ENCODE results near the gene KATNAL2. TPM values are rescaled to one million over a fixed set of nuclear protein-coding genes. Genes with fewer than 3 reads are reported as not detected.
A peak's percentile ranks its signal among the peaks of the same experiment; 100 is the strongest.
"Not testable (repeated sequence)": the region's sequence is repeated elsewhere in the genome, so short reads cannot be mapped to it uniquely, and the experiment has no call there.

The KATNAL2 gene
- total RNA-seq, 2 experiments from 2014 or later: 0.58 to 1.3 TPM

- H3K4me1 Mint-ChIP-seq (ENCODE audit: low read depth): no peaks in the 10 kb centered on the region
- no peak overlapping the region for H3K4me3 Mint-ChIP-seq
- TF ChIP-seq CTCF (IDR thresholded peaks at IDR 0.05): peak; percentile 53
- POLR2A ChIA-PET: interaction anchor here (0.6 kb wide), 1 partner anchor 32 kb away, joined by 3 read pairs; the partner anchor contains the start of gene KATNAL2
- no peaks in the 10 kb centered on the region for H3K9me3 Mint-ChIP-seq
- peaks cover 11% of the 10 kb centered on the region for H3K27me3 Mint-ChIP-seq
- DNase-seq (no peak), ATAC-seq (no peak)
- H3K36me3 Mint-ChIP-seq (ENCODE audit: low read depth): no peaks in the 10 kb centered on the region
- intact Hi-C loops (cut with micrococcal nuclease): no loop called here
- H3K27ac Mint-ChIP-seq: no peak overlapping the region
- CTCF ChIA-PET: interaction anchor here (0.8 to 1.2 kb wide), 2 partner anchors 9 to 10 kb away, joined by 4 read pairs; no protein-coding TSS in a partner anchor
Measured at GRCh38 chr18:46950064-46950656, 32.8 kb downstream of the KATNAL2 start.

GRCh38 chr18:46953195-46953594, 35.8 kb downstream of the KATNAL2 start:
- ATAC-seq (no peak), DNase-seq (no peak)
- Mint-ChIP-seq H3K4me3 (no peak overlapping the region), H3K9me3 (no peaks in the 10 kb centered on the region), H3K27ac (no peak overlapping the region), H3K4me1 (ENCODE audit: low read depth) (no peaks in the 10 kb centered on the region), H3K36me3 (ENCODE audit: low read depth) (no peaks in the 10 kb centered on the region), H3K27me3 (peaks cover 9% of the 10 kb centered on the region)
- intact Hi-C loops (cut with micrococcal nuclease): no loop called here
- ChIA-PET POLR2A (no interaction called here), CTCF (no interaction called here)
- TF ChIP-seq CTCF (IDR thresholded peaks at IDR 0.05): no peak

GRCh38 chr18:46958209-46958608, 40.8 kb downstream of the KATNAL2 start:
- Mint-ChIP-seq H3K27me3 (no peaks in the 10 kb centered on the region), H3K4me3 (no peak overlapping the region), H3K27ac (no peak overlapping the region), H3K9me3 (peaks cover 5% of the 10 kb centered on the region), H3K4me1 (ENCODE audit: low read depth) (no peaks in the 10 kb centered on the region), H3K36me3 (ENCODE audit: low read depth) (no peaks in the 10 kb centered on the region)
- TF ChIP-seq CTCF (IDR thresholded peaks at IDR 0.05): no peak
- POLR2A ChIA-PET: no interaction called here
- intact Hi-C loops (cut with micrococcal nuclease): no loop called here
- DNase-seq (no peak), ATAC-seq (no peak)
- CTCF ChIA-PET: interaction anchor here (0.6 to 1.0 kb wide), 2 partner anchors 7 to 251 kb away, joined by 3 to 4 read pairs; no protein-coding TSS in a partner anchor

GRCh38 chr18:46963656-46964578, 46.5 kb downstream of the KATNAL2 start:
- H3K36me3 Mint-ChIP-seq (ENCODE audit: low read depth); H3K27me3 Mint-ChIP-seq; H3K4me3 Mint-ChIP-seq; intact Hi-C loops (cut with micrococcal nuclease); H3K27ac Mint-ChIP-seq; DNase-seq; H3K4me1 Mint-ChIP-seq (ENCODE audit: low read depth); POLR2A ChIA-PET; ATAC-seq; CTCF ChIA-PET: not testable (repeated sequence)
- H3K9me3 Mint-ChIP-seq: peaks cover 13% of the 10 kb centered on the region

- H3K36me3 Mint-ChIP-seq (ENCODE audit: low read depth); CTCF ChIA-PET; H3K4me3 Mint-ChIP-seq; intact Hi-C loops (cut with micrococcal nuclease); ATAC-seq; H3K27ac Mint-ChIP-seq; POLR2A ChIA-PET; DNase-seq; H3K4me1 Mint-ChIP-seq (ENCODE audit: low read depth); H3K27me3 Mint-ChIP-seq: not testable (repeated sequence)
- H3K9me3 Mint-ChIP-seq: peaks cover 13% of the 10 kb centered on the region
Measured at GRCh38 chr18:46964579-46965293, 47.3 kb downstream of the KATNAL2 start.

GRCh38 chr18:46966266-46966665, 48.9 kb downstream of the KATNAL2 start:
- H3K9me3 Mint-ChIP-seq; H3K27me3 Mint-ChIP-seq; H3K4me1 Mint-ChIP-seq (ENCODE audit: low read depth); intact Hi-C loops (cut with micrococcal nuclease); CTCF ChIA-PET; ATAC-seq; POLR2A ChIA-PET; DNase-seq; H3K4me3 Mint-ChIP-seq; H3K36me3 Mint-ChIP-seq (ENCODE audit: low read depth); H3K27ac Mint-ChIP-seq: not testable (repeated sequence)

- H3K36me3 Mint-ChIP-seq (ENCODE audit: low read depth); ATAC-seq; H3K9me3 Mint-ChIP-seq; H3K27me3 Mint-ChIP-seq; intact Hi-C loops (cut with micrococcal nuclease); POLR2A ChIA-PET; H3K4me1 Mint-ChIP-seq (ENCODE audit: low read depth); DNase-seq; H3K4me3 Mint-ChIP-seq; H3K27ac Mint-ChIP-seq; CTCF ChIA-PET: not testable (repeated sequence)
Measured at GRCh38 chr18:46969551-46969950, 52.1 kb downstream of the KATNAL2 start.

- CTCF ChIA-PET; ATAC-seq; intact Hi-C loops (cut with micrococcal nuclease); H3K4me1 Mint-ChIP-seq (ENCODE audit: low read depth); H3K27ac Mint-ChIP-seq; DNase-seq; POLR2A ChIA-PET; H3K27me3 Mint-ChIP-seq; H3K36me3 Mint-ChIP-seq (ENCODE audit: low read depth); H3K9me3 Mint-ChIP-seq; H3K4me3 Mint-ChIP-seq: not testable (repeated sequence)
Measured at GRCh38 chr18:47019870-47020269, 102.5 kb downstream of the KATNAL2 start.

GRCh38 chr18:47020757-47021156, 103.4 kb downstream of the KATNAL2 start:
- POLR2A ChIA-PET: not testable (repeated sequence)

More at GRCh38 chr18:47020757-47021156, 103.4 kb downstream of the KATNAL2 start:
- DNase-seq; ATAC-seq; intact Hi-C loops (cut with micrococcal nuclease); H3K36me3 Mint-ChIP-seq (ENCODE audit: low read depth); H3K9me3 Mint-ChIP-seq; H3K27me3 Mint-ChIP-seq; H3K27ac Mint-ChIP-seq; CTCF ChIA-PET; H3K4me1 Mint-ChIP-seq (ENCODE audit: low read depth); H3K4me3 Mint-ChIP-seq: not testable (repeated sequence)

All from activated CD8-positive, alpha-beta T cell treated with anti-CD3 and anti-CD28 coated beads for 36 hours (primary cell).